WERI-Rb-1 (cell line): ENCODE data around the gene NAV2.

Experiments used
- DNase-seq: peaks from one replicate; pipeline ENCODE4 v3.0.0-alpha.2; 2020
- H3K27ac ChIP-seq: fragments of 250-450 bp; sonication (Bioruptor Pico); 2 replicates; pipeline ENCODE4 v1.5.1; 2020; ENCODE audit warnings: mild to moderate bottlenecking, moderate library complexity
- H3K27me3 ChIP-seq: fragments of 250-450 bp; sonication (Bioruptor Pico); 2 replicates; pipeline ENCODE4 v1.5.1; 2021; ENCODE audit warnings: mild to moderate bottlenecking, low read depth, moderate library complexity; ENCODE audit not compliant: insufficient read depth, severe bottlenecking
- H3K36me3 ChIP-seq: fragments of 250-450 bp; sonication (Bioruptor Pico); 2 replicates; pipeline ENCODE4 v1.5.1; 2020; ENCODE audit warnings: mild to moderate bottlenecking, moderate library complexity
- H3K4me3 ChIP-seq: 2 replicates; pipeline ENCODE4 v1.5.1; 2011; ENCODE audit warnings: low read depth, mild to moderate bottlenecking, control low read depth, low read length
- H3K9me3 ChIP-seq: fragments of 250-450 bp; sonication (Bioruptor Pico); 2 replicates; pipeline ENCODE4 v1.5.1; 2021; ENCODE audit warnings: mild to moderate bottlenecking, moderate library complexity; ENCODE audit not compliant: severe bottlenecking
- CTCF ChIP-seq: IDR thresholded peaks from 2 replicates; pipeline ENCODE4 v1.5.1; 2011; ENCODE audit warnings: low read depth, mild to moderate bottlenecking, control low read depth, inconsistent platforms, low read length

NAV2 gene

GRCh38 chr11:19698493-19699292 is 13.9 kb upstream of the NAV2 start:
- no peak for TF ChIP-seq CTCF
- no peak overlapping the region for H3K4me3 ChIP-seq
- DNase-seq, result no peak
- H3K36me3 ChIP-seq, result no peaks in the 10 kb centered on the region
- peaks cover 45% of the 10 kb centered on the region for H3K27me3 ChIP-seq
- no peak overlapping the region for H3K27ac ChIP-seq
- no peaks in the 10 kb centered on the region for H3K9me3 ChIP-seq

GRCh38 chr11:19701421-19701820 is 11.2 kb upstream of the NAV2 start:
- H3K27ac ChIP-seq, result no peak overlapping the region
- H3K4me3 ChIP-seq, result no peak overlapping the region
- TF ChIP-seq CTCF, result no peak
- no peaks in the 10 kb centered on the region for H3K9me3 ChIP-seq
- no peak for DNase-seq
- peaks cover 46% of the 10 kb centered on the region for H3K27me3 ChIP-seq
- H3K36me3 ChIP-seq, result no peaks in the 10 kb centered on the region

- H3K27me3 ChIP-seq, result peaks cover 49% of the 10 kb centered on the region
- no peak for TF ChIP-seq CTCF
- H3K4me3 ChIP-seq, result no peak overlapping the region
- H3K27ac ChIP-seq, result no peak overlapping the region
- no peaks in the 10 kb centered on the region for H3K9me3 ChIP-seq
- H3K36me3 ChIP-seq, result no peaks in the 10 kb centered on the region
- DNase-seq, result no peak
Observed at GRCh38 chr11:19702620-19703019, 10.0 kb upstream of the NAV2 start.

- no peak for DNase-seq
- Histone ChIP-seq H3K4me3 (no peak overlapping the region), H3K27ac (no peak overlapping the region), H3K27me3 (peaks cover 48% of the 10 kb centered on the region), H3K9me3 (no peaks in the 10 kb centered on the region), H3K36me3 (no peaks in the 10 kb centered on the region)
- TF ChIP-seq CTCF, result no peak
Observed at GRCh38 chr11:19703211-19703610, 9.4 kb upstream of the NAV2 start.

GRCh38 chr11:19704213-19704612 is 8.4 kb upstream of the NAV2 start:
- Histone ChIP-seq H3K9me3 (no peaks in the 10 kb centered on the region), H3K27ac (no peak overlapping the region), H3K36me3 (no peaks in the 10 kb centered on the region), H3K27me3 (peaks cover 48% of the 10 kb centered on the region), H3K4me3 (no peak overlapping the region)
- TF ChIP-seq CTCF, result no peak
- DNase-seq, result no peak

GRCh38 chr11:19705936-19706335 is 6.7 kb upstream of the NAV2 start:
- TF ChIP-seq CTCF, result no peak
- H3K27me3 ChIP-seq, result peaks cover 52% of the 10 kb centered on the region
- DNase-seq, result no peak
- H3K4me3 ChIP-seq, result no peak overlapping the region
- H3K36me3 ChIP-seq, result no peaks in the 10 kb centered on the region
- H3K9me3 ChIP-seq, result no peaks in the 10 kb centered on the region
- H3K27ac ChIP-seq, result no peak overlapping the region
